Transverse colon (tissue), 4 donors: Measurements from ENCODE around the gene ALS2CL. TPM values are rescaled to one million over a fixed set of nuclear protein-coding genes. Genes with fewer than 3 reads are reported as not detected.

Experiments
- DNase-seq: peaks from one replicate; pipeline ENCODE4 v3.0.0-alpha.2; 2019
- H3K27ac ChIP-seq, 4 donors: fragments of 200-600 bp; sonication (generic); 2 replicates each; pipeline ENCODE4 v1.5.1; 2016 to 2018; ENCODE audit warnings: inconsistent platforms in 4 of 4
- H3K27me3 ChIP-seq: fragments of 200-600 bp; sonication (generic); 2 replicates; pipeline ENCODE4 v1.5.1; 2017; ENCODE audit warnings: inconsistent platforms
- H3K36me3 ChIP-seq, 4 donors: fragments of 200-600 bp; sonication (generic); 2 replicates each; pipeline ENCODE4 v1.5.1; 2017 to 2019; ENCODE audit warnings: inconsistent platforms in 4 of 4
- H3K4me1 ChIP-seq, 4 donors: fragments of 200-600 bp; sonication (generic); 2 replicates each; pipeline ENCODE4 v1.5.1; 2017 to 2020; ENCODE audit warnings: inconsistent platforms in 4 of 4
- H3K4me3 ChIP-seq, 4 donors: fragments of 200-600 bp; sonication (generic); 1 replicate in 1 of 4; 2 replicates in 3 of 4; pipeline versions ENCODE4 v1.5.1 to v1.6.1; 2017 to 2019; ENCODE audit warnings: inconsistent platforms in 4 of 4
- H3K9me3 ChIP-seq, 2 donors: fragments of 200-600 bp; sonication (generic); 2 replicates each; pipeline ENCODE4 v1.5.1; 2017 to 2019; ENCODE audit warnings: inconsistent platforms in 2 of 2
- EP300 ChIP-seq: sonication (generic); formaldehyde crosslinking; IDR thresholded peaks from one replicate; pipeline ENCODE4 v1.6.1; 2017; ENCODE audit warnings: antibody characterized with exemption, low read depth
- POLR2A ChIP-seq: fragments of 450-650 bp; IDR thresholded peaks from one replicate; pipeline ENCODE4 v1.6.1; 2016; ENCODE audit warnings: antibody characterized with exemption, mild to moderate bottlenecking, moderate library complexity
- POLR2AphosphoS5 ChIP-seq, 3 donors: sonication (generic); formaldehyde crosslinking; IDR thresholded peaks; one replicate each; pipeline ENCODE4 v1.6.1; 2016; ENCODE audit warnings: antibody characterized with exemption in 3 of 3
- WGBS, 2 donors: methylation state at CpG; one replicate each; pipeline ENCODE4 v1.1.5; 2018; ENCODE audit warnings: low coverage in 1 of 2; 5-methylcytosine and 5-hydroxymethylcytosine counted together
- in situ Hi-C, 4 donors: fragments of 200-750 bp; cut with MboI; loops; one replicate each; pipeline versions ENCODE4 v1.15.0 to v1.15.1; 2017; ENCODE audit warnings: low sequenced_read_pairs in 3 of 4, low pct_ligation_motif_present in 1 of 4, low pct_unique_long_range_greater_than_20kb in 1 of 4
- intact Hi-C: fragments of 100-400 bp; cut with DNase I; formaldehyde crosslinking; loops from one replicate; pipeline ENCODE4 v1.15.1; 2023; ENCODE audit warnings: low total_unique reads
- total RNA-seq, 4 donors: library from RNA; depleted of rRNA; stranded (reverse); fragments of >200 nt; gene quantifications; one replicate each; pipeline ENCODE4 v1.1.0, GENCODE V29; 2016
- TF ChIP-seq, protein P1 (sequence below), 5 experiments: fragments of 200-600 bp in 3 of 5; fragments of 450-650 bp in 2 of 5; sonication (generic) in 3 of 5; IDR thresholded peaks; 1 replicate in 2 of 5; 2 replicates in 3 of 5; pipeline ENCODE4 v1.5.1; 2016 to 2017; ENCODE audit warnings: antibody characterized with exemption in 5 of 5, inconsistent platforms in 3 of 5, mild to moderate bottlenecking in 2 of 5, moderate library complexity in 1 of 5

Gene ALS2CL
- total RNA-seq, 4 donors from 2014 or later, result 67.5 to 212 (median 116) TPM

DNA sequence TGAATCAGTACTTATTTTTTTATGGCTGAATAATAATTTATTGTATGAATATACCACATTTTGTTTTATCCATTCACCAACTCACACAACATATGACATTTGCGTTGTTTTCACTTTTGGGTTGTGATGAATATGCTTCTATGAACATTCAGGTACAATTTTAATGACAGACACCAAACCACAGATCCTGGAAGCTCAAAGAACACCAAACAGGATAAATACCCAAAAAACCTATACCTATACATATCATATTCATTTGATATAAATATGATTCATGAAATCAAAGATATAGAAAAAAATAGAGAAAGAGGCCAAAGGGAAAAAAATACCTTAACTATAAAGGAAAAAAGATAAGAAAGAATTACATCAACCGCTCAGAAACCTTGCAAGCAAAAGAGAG lies 45.4 kb downstream of the ALS2CL start:
- Histone ChIP-seq H3K27me3 (peaks cover 15% of the 10 kb centered on the region), H3K36me3 (no peaks in the 10 kb centered on the region), H3K4me1 (no peaks in the 10 kb centered on the region), H3K9me3 (peaks cover 0 to 3% of the 10 kb centered on the region in 2 donors), H3K4me3 (no peak overlapping the region), H3K27ac (no peak overlapping the region)
- intact Hi-C loops, result no loop called here
- WGBS, 2 donors, result 74 to 83% methylated on average over 2 of the region's 2 CpGs
- in situ Hi-C loops, result loop anchor here in 1 of 4 donors (10.0 kb wide), 1 partner anchor 163 kb away; no protein-coding TSS in a partner anchor
- DNase-seq, result no peak
- TF ChIP-seq EP300 (no peak), POLR2A (no peak), POLR2AphosphoS5 (IDR thresholded peaks at IDR 0.05) (no peak)
- TF ChIP-seq, protein P1, sequence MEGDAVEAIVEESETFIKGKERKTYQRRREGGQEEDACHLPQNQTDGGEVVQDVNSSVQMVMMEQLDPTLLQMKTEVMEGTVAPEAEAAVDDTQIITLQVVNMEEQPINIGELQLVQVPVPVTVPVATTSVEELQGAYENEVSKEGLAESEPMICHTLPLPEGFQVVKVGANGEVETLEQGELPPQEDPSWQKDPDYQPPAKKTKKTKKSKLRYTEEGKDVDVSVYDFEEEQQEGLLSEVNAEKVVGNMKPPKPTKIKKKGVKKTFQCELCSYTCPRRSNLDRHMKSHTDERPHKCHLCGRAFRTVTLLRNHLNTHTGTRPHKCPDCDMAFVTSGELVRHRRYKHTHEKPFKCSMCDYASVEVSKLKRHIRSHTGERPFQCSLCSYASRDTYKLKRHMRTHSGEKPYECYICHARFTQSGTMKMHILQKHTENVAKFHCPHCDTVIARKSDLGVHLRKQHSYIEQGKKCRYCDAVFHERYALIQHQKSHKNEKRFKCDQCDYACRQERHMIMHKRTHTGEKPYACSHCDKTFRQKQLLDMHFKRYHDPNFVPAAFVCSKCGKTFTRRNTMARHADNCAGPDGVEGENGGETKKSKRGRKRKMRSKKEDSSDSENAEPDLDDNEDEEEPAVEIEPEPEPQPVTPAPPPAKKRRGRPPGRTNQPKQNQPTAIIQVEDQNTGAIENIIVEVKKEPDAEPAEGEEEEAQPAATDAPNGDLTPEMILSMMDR (IDR thresholded peaks at IDR 0.05), result no peak

- Histone ChIP-seq H3K27ac (no peak overlapping the region), H3K9me3 (no peaks in the 10 kb centered on the region), H3K27me3 (peaks cover 15% of the 10 kb centered on the region), H3K36me3 (no peaks in the 10 kb centered on the region), H3K4me3 (no peak overlapping the region), H3K4me1 (no peaks in the 10 kb centered on the region)
- TF ChIP-seq POLR2A (no peak), POLR2AphosphoS5 (IDR thresholded peaks at IDR 0.05) (no peak), EP300 (no peak)
- TF ChIP-seq, protein P1 (IDR thresholded peaks at IDR 0.05), result no peak
- 59 to 80% methylated on average over 2 to 6 of the region's 6 CpGs for WGBS, 2 donors
- DNase-seq, result no peak
- intact Hi-C loops (no loop called here), in situ Hi-C loops (loop anchor here in 1 of 4 donors (10.0 kb wide), 1 partner anchor 162 kb away; no protein-coding TSS in a partner anchor)
Measured at GRCh38 chr3:46646700-46647099, 46.8 kb downstream of the ALS2CL start.

- intact Hi-C loops, result no loop called here
- TF ChIP-seq POLR2AphosphoS5 (IDR thresholded peaks at IDR 0.05), result no peak
- TF ChIP-seq POLR2A, result no peak
- TF ChIP-seq EP300, result no peak
- TF ChIP-seq, protein P1 (IDR thresholded peaks at IDR 0.05), result no peak
- no peaks in the 10 kb centered on the region for H3K4me1 ChIP-seq
- no peak for DNase-seq
- H3K27me3 ChIP-seq, result peaks cover 6% of the 10 kb centered on the region
- H3K36me3 ChIP-seq, result no peaks in the 10 kb centered on the region
- WGBS, 2 donors, result 67 to 68% methylated on average over 1 of the region's 1 CpG
- H3K4me3 ChIP-seq, result no peak overlapping the region
- H3K27ac ChIP-seq, result no peak overlapping the region
- no peaks in the 10 kb centered on the region for H3K9me3 ChIP-seq
- in situ Hi-C loops, result loop anchor here in 1 of 4 donors (10.0 kb wide), 1 partner anchor 159 kb away; no protein-coding TSS in a partner anchor
Measured at GRCh38 chr3:46643701-46644100, 49.8 kb downstream of the ALS2CL start.

GRCh38 chr3:46642971-46643370 lies 50.5 kb downstream of the ALS2CL start:
- in situ Hi-C loops, result loop anchor here in 1 of 4 donors (10.0 kb wide), 1 partner anchor 158 kb away; no protein-coding TSS in a partner anchor
- H3K4me1 ChIP-seq, result no peaks in the 10 kb centered on the region
- H3K27ac ChIP-seq, result no peak overlapping the region
- WGBS, 2 donors, result 78 to 84% methylated on average over 6 of the region's 6 CpGs
- no peaks in the 10 kb centered on the region for H3K9me3 ChIP-seq
- intact Hi-C loops, result no loop called here
- DNase-seq, result no peak
- peaks cover 6% of the 10 kb centered on the region for H3K27me3 ChIP-seq
- no peak for TF ChIP-seq POLR2A
- TF ChIP-seq, protein P1 (IDR thresholded peaks at IDR 0.05), result no peak
- no peak for TF ChIP-seq EP300
- no peak for TF ChIP-seq POLR2AphosphoS5 (IDR thresholded peaks at IDR 0.05)
- no peak overlapping the region for H3K4me3 ChIP-seq
- no peaks in the 10 kb centered on the region for H3K36me3 ChIP-seq
